Panc1 (cell line): ENCODE measurements around the gene TEX35. TPM values are rescaled to one million over a fixed set of nuclear protein-coding genes. Genes with fewer than 3 reads are reported as not detected.

Source experiments
- ATAC-seq: fragments of 200-7000 bp; cut with Tn5 transposase; 2 replicates; pipeline ENCODE4 v1.9.1; 2020; ENCODE audit warnings: mild to moderate bottlenecking, moderate library complexity
- BruUV-seq: library from RNA; stranded (reverse); fragments of 400-500 nt; replicated peaks from 2 replicates; lab custom pipeline; 2021; lab: Mats Ljungman, UMichigan
- CTCF ChIA-PET: fragments of 300-600 bp; sonication (Branson Sonifier 250); formaldehyde crosslinking; loops from one replicate; lab custom pipeline; 2022; ENCODE audit warnings: antibody characterized with exemption; lab: Charles Lee
- POLR2A ChIA-PET: fragments of 300-600 bp; sonication (Branson Sonifier 250); formaldehyde crosslinking; loops from one replicate; lab custom pipeline; 2022; ENCODE audit warnings: antibody characterized with exemption; lab: Charles Lee
- DNase-seq: peaks from one replicate; pipeline ENCODE4 v3.0.0-alpha.2; 2010; ENCODE audit warnings: low read depth, low spot score
- H3K27ac ChIP-seq: 2 replicates; pipeline ENCODE4 v1.5.1; 2011; ENCODE audit warnings: mild to moderate bottlenecking, low read length, inconsistent platforms
- H3K27me3 ChIP-seq: fragments of 200-500 bp; sonication (Bioruptor generic); 2 replicates; pipeline ENCODE4 v1.6.0; 2014; ENCODE audit warnings: low read length, inconsistent platforms; ENCODE audit not compliant: control insufficient read depth, insufficient read depth
- H3K36me3 ChIP-seq: fragments of 200-500 bp; sonication (Bioruptor generic); 2 replicates; pipeline ENCODE4 v1.5.1; 2014; ENCODE audit warnings: inconsistent platforms, mild to moderate bottlenecking, low read length, moderate library complexity; ENCODE audit not compliant: control insufficient read depth, insufficient read depth
- H3K4me1 ChIP-seq: 2 replicates; pipeline ENCODE4 v1.5.1; 2011; ENCODE audit warnings: inconsistent platforms, mild to moderate bottlenecking, low read length, moderate library complexity; ENCODE audit not compliant: control insufficient read depth, insufficient read depth
- H3K4me3 ChIP-seq, 2 experiments: 2 replicates each; pipeline ENCODE4 v1.5.1; 2011 to 2012; ENCODE audit warnings: low read depth in 2 of 2, low read length in 2 of 2, mild to moderate bottlenecking in 2 of 2, inconsistent platforms in 1 of 2, moderate library complexity in 1 of 2
- H3K9me3 ChIP-seq: fragments of 200-500 bp; sonication (Bioruptor generic); 2 replicates; pipeline ENCODE4 v1.5.1; 2014; ENCODE audit warnings: low read depth, mild to moderate bottlenecking, inconsistent platforms, low read length, moderate library complexity; ENCODE audit not compliant: control insufficient read depth, insufficient read depth
- CTCF ChIP-seq: fragments of 450-650 bp; IDR thresholded peaks from 2 replicates; pipeline ENCODE4 v1.5.1; 2017; ENCODE audit warnings: mild to moderate bottlenecking
- POLR2AphosphoS5 ChIP-seq: IDR thresholded peaks from 2 replicates; pipeline ENCODE4 v1.6.1; 2012; ENCODE audit warnings: mild to moderate bottlenecking, low read depth, low read length, moderate library complexity
- REST ChIP-seq, 2 experiments: IDR thresholded peaks; 2 replicates each; pipeline ENCODE4 v1.6.1; 2011 to 2012; ENCODE audit warnings: low read depth in 2 of 2, control low read depth in 1 of 2, low read length in 1 of 2, mild to moderate bottlenecking in 1 of 2, moderate library complexity in 1 of 2; ENCODE audit not compliant: insufficient read depth in 1 of 2
- SIN3A ChIP-seq: IDR thresholded peaks from 2 replicates; pipeline ENCODE4 v1.6.1; 2012; ENCODE audit warnings: low read depth, mild to moderate bottlenecking, low read length, moderate library complexity, borderline replicate concordance; ENCODE audit not compliant: insufficient read depth
- TCF7L2 ChIP-seq: IDR thresholded peaks from 2 replicates; pipeline ENCODE4 v1.6.1; 2011; ENCODE audit warnings: mild to moderate bottlenecking, low read depth, low read length, inconsistent platforms
- in situ Hi-C: cut with HindIII; loops from 2 replicates; pipeline ENCODE4 v1.10.0; 2016; ENCODE audit warnings: low sequenced_read_pairs, low pct_unique_long_range_greater_than_20kb
- intact Hi-C: fragments of 100-400 bp; cut with micrococcal nuclease; formaldehyde crosslinking; loops from one replicate; pipeline ENCODE4 v1.10.0; 2022; ENCODE audit not compliant: unreplicated experiment
- total RNA-seq: library from RNA; stranded (reverse); gene quantifications from one replicate; pipeline ENCODE4 v1.2.1, GENCODE V29; 2021; ENCODE audit not compliant: unreplicated experiment

TEX35 gene
- total RNA-seq, 1 experiment from 2014 or later: not detected

- Histone ChIP-seq H3K4me1 (peaks cover 23% of the 10 kb centered on the region), H3K4me3 (no peak overlapping the region), H3K27me3 (no peaks in the 10 kb centered on the region), H3K27ac (no peak overlapping the region), H3K9me3 (no peaks in the 10 kb centered on the region), H3K36me3 (no peaks in the 10 kb centered on the region)
- DNase-seq (no peak), ATAC-seq (no peak)
- TF ChIP-seq POLR2AphosphoS5 (no peak), CTCF (no peak), SIN3A (no peak), TCF7L2 (no peak), REST (IDR thresholded peaks at IDR 0.05; ENCODE audit: insufficient read depth in 1 of 2, low read depth in 2 of 2, low read length in 1 of 2) (no peak)
- POLR2A ChIA-PET: no interaction called here
- no TSS peak for BruUV-seq
- intact Hi-C loops: loop anchor here (5.0 kb wide), 2 partner anchors 226 to 354 kb away; no protein-coding TSS in a partner anchor
- CTCF ChIA-PET: interaction anchor here (0.6 to 0.8 kb wide), 6 partner anchors 12 to 1168 kb away, joined by 3 to 6 read pairs (median 4); no protein-coding TSS in a partner anchor
- in situ Hi-C loops: no loop called here
Measured at GRCh38 chr1:178533121-178533946, 20.4 kb downstream of the TEX35 start.

- Histone ChIP-seq H3K9me3 (no peaks in the 10 kb centered on the region), H3K36me3 (no peaks in the 10 kb centered on the region), H3K4me3 (no peak overlapping the region), H3K27ac (no peak overlapping the region), H3K4me1 (peaks cover 30% of the 10 kb centered on the region), H3K27me3 (no peaks in the 10 kb centered on the region)
- CTCF ChIA-PET: interaction anchor here (0.7 kb wide), 1 partner anchor 219 kb away, joined by 3 read pairs; no protein-coding TSS in a partner anchor
- TF ChIP-seq POLR2AphosphoS5 (no peak), TCF7L2 (no peak), SIN3A (no peak), REST (IDR thresholded peaks at IDR 0.05; ENCODE audit: insufficient read depth in 1 of 2, low read depth in 2 of 2, low read length in 1 of 2) (no peak), CTCF (no peak)
- ATAC-seq: no peak
- BruUV-seq: no TSS peak
- DNase-seq: no peak
- POLR2A ChIA-PET: no interaction called here
- intact Hi-C loops (loop anchor here (5.0 kb wide), 2 partner anchors 227 to 353 kb away; no protein-coding TSS in a partner anchor), in situ Hi-C loops (no loop called here)
Measured at GRCh38 chr1:178534137-178534868, 21.4 kb downstream of the TEX35 start.
